ENCODE results near the gene SLC35F4. TPM values are rescaled to one million over a fixed set of nuclear protein-coding genes. Genes with fewer than 3 reads are reported as not detected.

The SLC35F4 gene
- total and polyA plus RNA-seq, 2 experiments from 2014 or later = 0.07 TPM; not detected in 1

DNA sequence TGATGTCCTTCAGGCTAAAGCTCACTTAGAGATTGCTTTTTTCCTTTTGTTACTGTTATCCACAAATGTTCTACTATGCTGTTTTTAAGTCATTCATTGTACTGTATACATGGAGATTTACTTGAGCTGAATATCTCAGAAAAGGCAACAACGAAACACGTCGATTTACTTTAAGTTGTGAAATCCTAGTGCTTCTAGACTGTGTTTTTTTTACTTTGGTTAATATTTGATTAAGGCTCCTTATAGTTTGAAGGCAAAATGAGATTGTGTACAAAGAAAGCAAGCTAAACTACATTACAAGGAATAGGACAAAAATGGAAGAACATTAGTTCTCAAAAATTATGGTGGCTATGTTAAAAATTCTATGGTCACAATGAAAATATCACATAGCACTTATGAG, 114.5 kb downstream of the SLC35F4 start:
- Histone ChIP-seq H3K36me3 (replicated peaks; ENCODE audit: insufficient read depth, low read depth) (no peaks in the 10 kb centered on the region), H3K27ac (no peak overlapping the region), H4K20me1 (ENCODE audit: insufficient read depth, poor library complexity, severe bottlenecking) (no peaks in the 10 kb centered on the region), H3K4me1 (ENCODE audit: insufficient read depth) (peaks cover 4% of the 10 kb centered on the region), H3K27me3 (no peaks in the 10 kb centered on the region), H3K9me2 (replicated peaks; ENCODE audit: insufficient read depth) (no peaks in the 10 kb centered on the region), H3K79me2 (no peaks in the 10 kb centered on the region), H3K4me2 (no peak overlapping the region), H3K4me3 (no peak overlapping the region), H3K9me3 (ENCODE audit: low read depth) (no peaks in the 10 kb centered on the region), H2AFZ (no peak overlapping the region)
- TF ChIP-seq EZH2phosphoT487 (IDR thresholded peaks at IDR 0.05; ENCODE audit: low read depth, severe bottlenecking, unreplicated experiment) = no peak
- no peak for TF ChIP-seq EZH2 (IDR thresholded peaks at IDR 0.05; ENCODE audit: borderline replicate concordance)
- TF ChIP-seq, protein P1, sequence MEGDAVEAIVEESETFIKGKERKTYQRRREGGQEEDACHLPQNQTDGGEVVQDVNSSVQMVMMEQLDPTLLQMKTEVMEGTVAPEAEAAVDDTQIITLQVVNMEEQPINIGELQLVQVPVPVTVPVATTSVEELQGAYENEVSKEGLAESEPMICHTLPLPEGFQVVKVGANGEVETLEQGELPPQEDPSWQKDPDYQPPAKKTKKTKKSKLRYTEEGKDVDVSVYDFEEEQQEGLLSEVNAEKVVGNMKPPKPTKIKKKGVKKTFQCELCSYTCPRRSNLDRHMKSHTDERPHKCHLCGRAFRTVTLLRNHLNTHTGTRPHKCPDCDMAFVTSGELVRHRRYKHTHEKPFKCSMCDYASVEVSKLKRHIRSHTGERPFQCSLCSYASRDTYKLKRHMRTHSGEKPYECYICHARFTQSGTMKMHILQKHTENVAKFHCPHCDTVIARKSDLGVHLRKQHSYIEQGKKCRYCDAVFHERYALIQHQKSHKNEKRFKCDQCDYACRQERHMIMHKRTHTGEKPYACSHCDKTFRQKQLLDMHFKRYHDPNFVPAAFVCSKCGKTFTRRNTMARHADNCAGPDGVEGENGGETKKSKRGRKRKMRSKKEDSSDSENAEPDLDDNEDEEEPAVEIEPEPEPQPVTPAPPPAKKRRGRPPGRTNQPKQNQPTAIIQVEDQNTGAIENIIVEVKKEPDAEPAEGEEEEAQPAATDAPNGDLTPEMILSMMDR (IDR thresholded peaks at IDR 0.05; ENCODE audit: poor library complexity) = no peak
- no peak for DNase-seq (ENCODE audit: low spot score)
- 69% methylated on average over 3 of the region's 3 CpGs for WGBS (ENCODE audit: low lambda C conversion rate, missing lambda C conversion rate)

GRCh38 chr14:57749267-57749666, 116.6 kb downstream of the SLC35F4 start:
- Histone ChIP-seq H3K4me1 (ENCODE audit: insufficient read depth) (peaks cover 4% of the 10 kb centered on the region), H3K9me2 (replicated peaks; ENCODE audit: insufficient read depth) (no peaks in the 10 kb centered on the region), H3K79me2 (no peaks in the 10 kb centered on the region), H3K36me3 (replicated peaks; ENCODE audit: insufficient read depth, low read depth) (no peaks in the 10 kb centered on the region), H3K27ac (no peak overlapping the region), H4K20me1 (ENCODE audit: insufficient read depth, poor library complexity, severe bottlenecking) (no peaks in the 10 kb centered on the region), H3K4me2 (no peak overlapping the region), H3K4me3 (no peak overlapping the region), H3K27me3 (no peaks in the 10 kb centered on the region), H3K9me3 (ENCODE audit: low read depth) (no peaks in the 10 kb centered on the region), H2AFZ (no peak overlapping the region)
- TF ChIP-seq EZH2 (IDR thresholded peaks at IDR 0.05; ENCODE audit: borderline replicate concordance) = no peak
- TF ChIP-seq, protein P1 (IDR thresholded peaks at IDR 0.05; ENCODE audit: poor library complexity) = no peak
- TF ChIP-seq EZH2phosphoT487 (IDR thresholded peaks at IDR 0.05; ENCODE audit: low read depth, severe bottlenecking, unreplicated experiment) = no peak
- 81% methylated on average over 3 of the region's 3 CpGs for WGBS (ENCODE audit: low lambda C conversion rate, missing lambda C conversion rate)
- DNase-seq (ENCODE audit: low spot score) = no peak

GRCh38 chr14:57748279-57748678, 117.6 kb downstream of the SLC35F4 start:
- no peaks in the 10 kb centered on the region for H3K9me2 ChIP-seq (replicated peaks; ENCODE audit: insufficient read depth)
- H2AFZ ChIP-seq = no peak overlapping the region
- H3K9me3 ChIP-seq (ENCODE audit: low read depth) = no peaks in the 10 kb centered on the region
- TF ChIP-seq EZH2 (IDR thresholded peaks at IDR 0.05; ENCODE audit: borderline replicate concordance) (no peak), EZH2phosphoT487 (IDR thresholded peaks at IDR 0.05; ENCODE audit: low read depth, severe bottlenecking, unreplicated experiment) (no peak)
- TF ChIP-seq, protein P1 (IDR thresholded peaks at IDR 0.05; ENCODE audit: poor library complexity) = no peak
- H3K79me2 ChIP-seq = no peaks in the 10 kb centered on the region
- no peaks in the 10 kb centered on the region for H3K27me3 ChIP-seq
- H3K27ac ChIP-seq = no peak overlapping the region
- DNase-seq (ENCODE audit: low spot score) = no peak
- peaks cover 4% of the 10 kb centered on the region for H3K4me1 ChIP-seq (ENCODE audit: insufficient read depth)
- no peaks in the 10 kb centered on the region for H4K20me1 ChIP-seq (ENCODE audit: insufficient read depth, poor library complexity, severe bottlenecking)
- WGBS (ENCODE audit: low lambda C conversion rate, missing lambda C conversion rate) = 100% methylated on average over 1 of the region's 1 CpG
- no peaks in the 10 kb centered on the region for H3K36me3 ChIP-seq (replicated peaks; ENCODE audit: insufficient read depth, low read depth)
- no peak overlapping the region for H3K4me2 ChIP-seq
- no peak overlapping the region for H3K4me3 ChIP-seq

DNA sequence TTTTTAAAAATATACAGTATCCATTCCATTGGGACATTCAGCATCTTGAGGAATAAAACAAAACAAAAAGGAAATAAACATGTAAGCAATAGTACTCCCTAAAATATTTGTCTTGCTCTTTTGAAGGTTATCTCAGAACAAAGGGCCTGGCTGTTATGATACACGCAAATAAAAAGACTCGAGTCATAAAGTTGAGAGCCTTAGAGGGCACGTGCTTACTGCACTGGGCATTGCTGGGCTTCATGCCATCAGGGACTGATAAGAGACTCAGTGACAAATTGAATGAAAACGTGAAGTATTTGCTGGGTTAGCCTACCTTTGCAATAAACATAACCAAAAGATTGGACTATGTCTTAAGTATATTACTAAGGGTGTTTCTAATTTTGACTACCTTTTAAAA, 118.9 kb downstream of the SLC35F4 start:
- no peaks in the 10 kb centered on the region for H3K79me2 ChIP-seq
- no peaks in the 10 kb centered on the region for H3K27me3 ChIP-seq
- 76% methylated on average over 4 of the region's 4 CpGs for WGBS (ENCODE audit: low lambda C conversion rate, missing lambda C conversion rate)
- no peaks in the 10 kb centered on the region for H3K9me3 ChIP-seq (ENCODE audit: low read depth)
- no peaks in the 10 kb centered on the region for H3K9me2 ChIP-seq (replicated peaks; ENCODE audit: insufficient read depth)
- H3K4me2 ChIP-seq = no peak overlapping the region
- H4K20me1 ChIP-seq (ENCODE audit: insufficient read depth, poor library complexity, severe bottlenecking) = no peaks in the 10 kb centered on the region
- H3K36me3 ChIP-seq (replicated peaks; ENCODE audit: insufficient read depth, low read depth) = no peaks in the 10 kb centered on the region
- H3K27ac ChIP-seq = no peak overlapping the region
- H3K4me3 ChIP-seq = no peak overlapping the region
- no peak for TF ChIP-seq EZH2 (IDR thresholded peaks at IDR 0.05; ENCODE audit: borderline replicate concordance)
- TF ChIP-seq EZH2phosphoT487 (IDR thresholded peaks at IDR 0.05; ENCODE audit: low read depth, severe bottlenecking, unreplicated experiment) = no peak
- TF ChIP-seq, protein P1 (IDR thresholded peaks at IDR 0.05; ENCODE audit: poor library complexity) = no peak
- DNase-seq (ENCODE audit: low spot score) = no peak
- peaks cover 4% of the 10 kb centered on the region for H3K4me1 ChIP-seq (ENCODE audit: insufficient read depth)
- H2AFZ ChIP-seq = no peak overlapping the region
